Measurements from ENCODE around the gene EPHA4.

EPHA4 gene

DNA sequence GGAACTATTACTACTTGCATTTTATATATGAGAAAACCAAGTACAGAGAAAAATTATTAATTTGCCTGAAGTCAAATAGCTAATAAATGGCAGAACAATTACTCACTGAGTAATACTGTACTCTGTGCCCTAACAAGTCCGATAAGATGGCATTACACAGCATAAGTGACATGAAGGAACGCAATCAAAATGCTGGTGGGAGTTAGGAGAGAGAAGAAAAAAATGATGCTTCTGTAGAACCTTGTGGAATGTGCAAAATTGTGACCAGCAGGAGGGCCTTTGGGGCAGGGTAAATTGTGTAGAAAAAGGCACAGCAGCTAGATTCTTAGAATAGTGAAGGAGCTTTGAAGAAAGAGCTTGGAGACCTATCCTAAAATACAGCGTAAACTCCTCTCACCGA lies 32.9 kb downstream of the EPHA4 start:
- in situ Hi-C loops (cut with MboI; ENCODE audit: low pct_unique_long_range_greater_than_20kb, low sequenced_read_pairs, unreplicated experiment): no loop called here

GRCh38 chr2:221535824-221536223 lies 36.3 kb downstream of the EPHA4 start:
- no peak for DNase-seq (ENCODE audit: low spot score)
- TF ChIP-seq, protein P1, sequence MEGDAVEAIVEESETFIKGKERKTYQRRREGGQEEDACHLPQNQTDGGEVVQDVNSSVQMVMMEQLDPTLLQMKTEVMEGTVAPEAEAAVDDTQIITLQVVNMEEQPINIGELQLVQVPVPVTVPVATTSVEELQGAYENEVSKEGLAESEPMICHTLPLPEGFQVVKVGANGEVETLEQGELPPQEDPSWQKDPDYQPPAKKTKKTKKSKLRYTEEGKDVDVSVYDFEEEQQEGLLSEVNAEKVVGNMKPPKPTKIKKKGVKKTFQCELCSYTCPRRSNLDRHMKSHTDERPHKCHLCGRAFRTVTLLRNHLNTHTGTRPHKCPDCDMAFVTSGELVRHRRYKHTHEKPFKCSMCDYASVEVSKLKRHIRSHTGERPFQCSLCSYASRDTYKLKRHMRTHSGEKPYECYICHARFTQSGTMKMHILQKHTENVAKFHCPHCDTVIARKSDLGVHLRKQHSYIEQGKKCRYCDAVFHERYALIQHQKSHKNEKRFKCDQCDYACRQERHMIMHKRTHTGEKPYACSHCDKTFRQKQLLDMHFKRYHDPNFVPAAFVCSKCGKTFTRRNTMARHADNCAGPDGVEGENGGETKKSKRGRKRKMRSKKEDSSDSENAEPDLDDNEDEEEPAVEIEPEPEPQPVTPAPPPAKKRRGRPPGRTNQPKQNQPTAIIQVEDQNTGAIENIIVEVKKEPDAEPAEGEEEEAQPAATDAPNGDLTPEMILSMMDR (IDR thresholded peaks at IDR 0.05; ENCODE audit: extremely low read depth, insufficient read depth, missing control alignments): no peak
- in situ Hi-C loops (cut with MboI; ENCODE audit: low pct_unique_long_range_greater_than_20kb, low sequenced_read_pairs, unreplicated experiment): no loop called here

More for the DNA sequence above, 32.9 kb downstream of the EPHA4 start:
- DNase-seq (ENCODE audit: low spot score): no peak
- TF ChIP-seq, protein P1 (IDR thresholded peaks at IDR 0.05; ENCODE audit: extremely low read depth, insufficient read depth, missing control alignments): no peak

GRCh38 chr2:221533299-221533698 lies 38.8 kb downstream of the EPHA4 start:
- no peak for DNase-seq (ENCODE audit: low spot score)
- TF ChIP-seq, protein P1 (IDR thresholded peaks at IDR 0.05; ENCODE audit: extremely low read depth, insufficient read depth, missing control alignments): no peak
- in situ Hi-C loops (cut with MboI; ENCODE audit: low pct_unique_long_range_greater_than_20kb, low sequenced_read_pairs, unreplicated experiment): no loop called here

GRCh38 chr2:221532641-221533040 lies 39.5 kb downstream of the EPHA4 start:
- TF ChIP-seq, protein P1 (IDR thresholded peaks at IDR 0.05; ENCODE audit: extremely low read depth, insufficient read depth, missing control alignments): no peak
- in situ Hi-C loops (cut with MboI; ENCODE audit: low pct_unique_long_range_greater_than_20kb, low sequenced_read_pairs, unreplicated experiment): no loop called here
- DNase-seq (ENCODE audit: low spot score): no peak

DNA sequence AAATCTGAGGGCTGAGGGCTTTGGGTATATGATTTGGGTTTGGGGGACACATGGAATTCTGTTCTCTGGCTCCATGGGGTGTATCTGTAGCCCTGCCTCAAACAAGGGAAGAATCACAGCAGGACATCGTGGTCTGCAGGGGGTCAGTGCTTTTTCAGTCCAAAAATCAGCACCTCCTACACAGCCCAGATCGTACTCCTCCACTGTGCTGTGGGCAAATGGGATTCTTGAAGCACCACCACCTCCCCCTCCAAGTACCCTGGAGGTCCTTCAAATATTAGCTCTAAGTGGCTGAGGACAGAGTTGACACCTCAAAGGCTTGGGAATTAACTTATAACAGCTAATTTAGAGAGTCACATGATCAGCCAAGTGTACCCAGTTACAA lies 41.5 kb downstream of the EPHA4 start:
- TF ChIP-seq, protein P1 (IDR thresholded peaks at IDR 0.05; ENCODE audit: extremely low read depth, insufficient read depth, missing control alignments): no peak
- in situ Hi-C loops (cut with MboI; ENCODE audit: low pct_unique_long_range_greater_than_20kb, low sequenced_read_pairs, unreplicated experiment): no loop called here
- no peak for DNase-seq (ENCODE audit: low spot score)

DNA sequence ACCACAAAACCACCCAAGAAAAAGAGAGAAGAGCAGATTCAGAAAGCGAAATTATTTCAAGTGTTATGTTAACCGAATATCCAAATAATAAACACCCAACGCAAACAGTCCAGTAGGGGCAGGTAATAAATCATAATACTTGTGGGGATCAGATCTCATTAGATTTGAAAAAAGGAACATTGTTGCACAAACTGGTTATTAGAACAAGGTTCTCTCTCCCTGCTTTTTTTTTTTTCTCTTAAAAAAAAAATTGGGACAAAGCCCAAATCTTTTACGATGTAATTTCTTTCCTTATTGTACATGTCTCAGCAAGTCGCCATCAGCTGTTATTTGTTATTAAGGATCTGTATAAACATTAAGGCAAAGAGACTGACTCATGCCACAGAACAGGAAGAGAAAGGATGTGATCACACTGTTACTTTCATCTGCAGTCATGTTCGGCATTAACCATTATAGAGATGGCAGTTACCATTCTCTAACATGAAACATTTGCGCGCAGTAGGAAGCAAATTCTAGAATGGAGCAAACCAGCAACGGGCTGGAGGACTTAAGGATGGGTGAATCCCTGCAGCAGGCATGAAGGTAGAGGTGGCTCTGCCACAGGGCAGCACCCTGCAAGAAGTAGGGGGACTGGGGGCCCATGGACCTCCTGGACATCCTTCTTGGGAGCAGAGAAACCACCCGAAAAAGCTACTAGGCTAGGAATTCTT lies 42.0 kb downstream of the EPHA4 start:
- no peak for DNase-seq (ENCODE audit: low spot score)
- in situ Hi-C loops (cut with MboI; ENCODE audit: low pct_unique_long_range_greater_than_20kb, low sequenced_read_pairs, unreplicated experiment): no loop called here
- TF ChIP-seq, protein P1 (IDR thresholded peaks at IDR 0.05; ENCODE audit: extremely low read depth, insufficient read depth, missing control alignments): no peak

Data from GM13977 (cell line).